Gastrocnemius medialis (tissue), 4 donors: Measurements from ENCODE around the gene MYL12B. TPM values are rescaled to one million over a fixed set of nuclear protein-coding genes. Genes with fewer than 3 reads are reported as not detected.
A peak's percentile ranks its signal among the peaks of the same experiment; 100 is the strongest.

Experiments used
- ATAC-seq, 2 donors: fragments of 150-250 bp; one replicate each; pipeline ENCODE4 v1.9.1; 2016
- DNase-seq, 2 donors: peaks; one replicate each; pipeline ENCODE4 v3.0.0-alpha.2; 2019
- H3K27ac ChIP-seq, 4 donors: fragments of 200-600 bp; sonication (generic); 1 replicate in 1 of 4; 2 replicates in 3 of 4; pipeline ENCODE4 v1.5.1; 2016 to 2018; ENCODE audit warnings: mild to moderate bottlenecking in 2 of 4, moderate library complexity in 1 of 4
- H3K27me3 ChIP-seq, 3 donors: fragments of 200-600 bp; sonication (generic) in 2 of 3; 1 replicate in 1 of 3; 2 replicates in 2 of 3; pipeline versions ENCODE4 v1.5.1 to v1.6.0; 2016 to 2019; ENCODE audit warnings: mild to moderate bottlenecking in 1 of 3, moderate library complexity in 1 of 3
- H3K36me3 ChIP-seq, 2 donors: fragments of 200-600 bp; sonication (generic) in 1 of 2; one replicate each; pipeline ENCODE4 v1.5.1; 2017 to 2018
- H3K4me1 ChIP-seq, 2 donors: fragments of 200-600 bp; sonication (generic) in 1 of 2; one replicate each; pipeline ENCODE4 v1.5.1; 2016 to 2017; ENCODE audit warnings: mild to moderate bottlenecking in 2 of 2
- H3K4me3 ChIP-seq, 4 donors: fragments of 200-600 bp; sonication (generic) in 3 of 4; 1 replicate in 1 of 4; 2 replicates in 3 of 4; pipeline ENCODE4 v1.5.1; 2016 to 2019; ENCODE audit warnings: mild to moderate bottlenecking in 2 of 4
- H3K9me3 ChIP-seq, 3 donors: fragments of 200-600 bp; sonication (generic) in 2 of 3; 1 replicate in 1 of 3; 2 replicates in 2 of 3; pipeline ENCODE4 v1.5.1; 2016 to 2019
- CTCF ChIP-seq, 5 experiments: fragments of 450-650 bp in 3 of 5; fragments of 200-600 bp in 2 of 5; sonication (generic) in 2 of 5; IDR thresholded peaks in 4 of 5; conservative IDR thresholded peaks in 1 of 5; 1 replicate in 4 of 5; 2 replicates in 1 of 5; pipeline ENCODE4 v1.5.1; 2016 to 2019; ENCODE audit warnings: antibody characterized with exemption in 5 of 5, mild to moderate bottlenecking in 3 of 5, moderate library complexity in 3 of 5
- POLR2A ChIP-seq, 2 donors: fragments of 450-650 bp; IDR thresholded peaks; one replicate each; pipeline ENCODE4 v1.6.1; 2017; ENCODE audit warnings: antibody characterized with exemption in 2 of 2, mild to moderate bottlenecking in 2 of 2, moderate library complexity in 2 of 2
- in situ Hi-C, 4 donors: fragments of 200-750 bp; cut with MboI; loops; one replicate each; pipeline versions ENCODE4 v1.15.0 to v1.8.0; 2017; ENCODE audit warnings: low sequenced_read_pairs in 4 of 4
- intact Hi-C: fragments of 100-400 bp; cut with DNase I; formaldehyde crosslinking; loops from one replicate; pipeline ENCODE4 v1.15.1; 2023; ENCODE audit warnings: low total_unique reads
- total RNA-seq, 4 donors: library from RNA; depleted of rRNA; stranded (reverse); fragments of >200 nt; gene quantifications; one replicate each; pipeline versions ENCODE4 v1.1.0 to v1.2.3, GENCODE V29; 2016

Gene MYL12B
- total RNA-seq, 4 donors from 2014 or later = 100 to 293 (median 185) TPM

GRCh38 chr18:3233433-3234168 is 28.3 kb upstream of the MYL12B start:
- no peaks in the 10 kb centered on the region for H3K36me3 ChIP-seq
- TF ChIP-seq CTCF (IDR thresholded peaks at IDR 0.05 in 4 of 5, conservative IDR thresholded peaks at IDR 0.05 in 1 of 5) = no peak
- no peak for TF ChIP-seq POLR2A (IDR thresholded peaks at IDR 0.05)
- no peak for DNase-seq
- ATAC-seq = no peak
- no peaks in the 10 kb centered on the region for H3K27me3 ChIP-seq
- H3K9me3 ChIP-seq = no peaks in the 10 kb centered on the region
- in situ Hi-C loops (loop anchor here in 1 of 4 donors (25.0 kb wide), 1 partner anchor 471 kb away; no protein-coding TSS in a partner anchor), intact Hi-C loops (no loop called here)
- no peak overlapping the region for H3K4me3 ChIP-seq
- H3K27ac ChIP-seq = no peak overlapping the region
- peaks cover 4 to 9% of the 10 kb centered on the region in 2 donors for H3K4me1 ChIP-seq

GRCh38 chr18:3234457-3234856 is 27.5 kb upstream of the MYL12B start:
- Histone ChIP-seq H3K27me3 (no peaks in the 10 kb centered on the region), H3K36me3 (no peaks in the 10 kb centered on the region), H3K27ac (no peak overlapping the region), H3K9me3 (no peaks in the 10 kb centered on the region), H3K4me1 (peaks cover 4 to 9% of the 10 kb centered on the region in 2 donors), H3K4me3 (no peak overlapping the region)
- intact Hi-C loops (no loop called here), in situ Hi-C loops (loop anchor here in 1 of 4 donors (25.0 kb wide), 1 partner anchor 472 kb away; no protein-coding TSS in a partner anchor)
- TF ChIP-seq POLR2A (IDR thresholded peaks at IDR 0.05) = no peak
- no peak for ATAC-seq
- DNase-seq = no peak

GRCh38 chr18:3235846-3236245 is 26.1 kb upstream of the MYL12B start:
- H3K36me3 ChIP-seq = no peaks in the 10 kb centered on the region
- in situ Hi-C loops (loop anchor here in 1 of 4 donors (25.0 kb wide), 1 partner anchor 474 kb away; no protein-coding TSS in a partner anchor), intact Hi-C loops (no loop called here)
- TF ChIP-seq CTCF (IDR thresholded peaks at IDR 0.05 in 4 of 5, conservative IDR thresholded peaks at IDR 0.05 in 1 of 5) (no peak), POLR2A (IDR thresholded peaks at IDR 0.05) (no peak)
- H3K27ac ChIP-seq = no peak overlapping the region
- H3K4me1 ChIP-seq = peaks cover 4 to 8% of the 10 kb centered on the region in 2 donors
- DNase-seq (no peak), ATAC-seq (no peak)
- H3K4me3 ChIP-seq = no peak overlapping the region
- no peaks in the 10 kb centered on the region for H3K27me3 ChIP-seq
- H3K9me3 ChIP-seq = no peaks in the 10 kb centered on the region

- no peaks in the 10 kb centered on the region for H3K36me3 ChIP-seq
- TF ChIP-seq CTCF (IDR thresholded peaks at IDR 0.05 in 4 of 5, conservative IDR thresholded peaks at IDR 0.05 in 1 of 5) (no peak), POLR2A (IDR thresholded peaks at IDR 0.05) (no peak)
- no peak overlapping the region for H3K4me3 ChIP-seq
- in situ Hi-C loops = loop anchor here in 1 of 4 donors (25.0 kb wide), 1 partner anchor 474 kb away; no protein-coding TSS in a partner anchor
- DNase-seq = no peak
- no peak overlapping the region for H3K27ac ChIP-seq
- no peaks in the 10 kb centered on the region for H3K27me3 ChIP-seq
- peaks cover 4 to 7% of the 10 kb centered on the region in 2 donors for H3K4me1 ChIP-seq
- intact Hi-C loops = no loop called here
- ATAC-seq = no peak
- H3K9me3 ChIP-seq = no peaks in the 10 kb centered on the region
Observed at GRCh38 chr18:3236470-3236869, 25.5 kb upstream of the MYL12B start.

GRCh38 chr18:3238742-3239141 is 23.2 kb upstream of the MYL12B start:
- no peaks in the 10 kb centered on the region for H3K9me3 ChIP-seq
- intact Hi-C loops = no loop called here

More at GRCh38 chr18:3238742-3239141, 23.2 kb upstream of the MYL12B start:
- Histone ChIP-seq H3K27ac (peak overlapping the region in 1 of 4 donors; percentile 9), H3K27me3 (no peaks in the 10 kb centered on the region), H3K4me3 (no peak overlapping the region), H3K36me3 (peaks cover 0 to 5% of the 10 kb centered on the region in 2 donors), H3K4me1 (peaks cover 6% of the 10 kb centered on the region in 2 donors)
- in situ Hi-C loops = loop anchor here in 1 of 4 donors (25.0 kb wide), 1 partner anchor 476 kb away; no protein-coding TSS in a partner anchor
- no peak for ATAC-seq
- no peak for TF ChIP-seq POLR2A (IDR thresholded peaks at IDR 0.05)
- TF ChIP-seq CTCF (IDR thresholded peaks at IDR 0.05 in 4 of 5, conservative IDR thresholded peaks at IDR 0.05 in 1 of 5) = no peak
- DNase-seq = no peak
